Activated naive CD4-positive, alpha-beta T cell treated with anti-CD3 and anti-CD28 coated beads, Interleukin-2, amount 50 U/mL, for 16 hours (primary cell): ENCODE results near the gene TAF11L6.
"Not testable (repeated sequence)": the region's sequence is repeated elsewhere in the genome, so short reads cannot be mapped to it uniquely, and the experiment has no call there.

ENCODE experiments used
- DNase-seq: peaks from one replicate; pipeline ENCODE4 v3.0.0-alpha.2; 2020

TAF11L6 gene

GRCh38 chr5:17528369-17528768, at the start of gene TAF11L6:
Gene TAF11L6, plus strand, starts transcription at chr5:17528669.
- not testable (repeated sequence) for DNase-seq

GRCh38 chr5:17481378-17481777, 47.1 kb upstream of the TAF11L6 start:
- no peak for DNase-seq

- no peak for DNase-seq
These were observed 45.7 kb upstream of the TAF11L6 start for GRCh38 chr5:17482790-17483189.

GRCh38 chr5:17486464-17487173, 41.9 kb upstream of the TAF11L6 start:
- not testable (repeated sequence) for DNase-seq

- DNase-seq, result no peak
These were observed 41.3 kb upstream of the TAF11L6 start for GRCh38 chr5:17487174-17487512.

- not testable (repeated sequence) for DNase-seq
These were observed 37.2 kb upstream of the TAF11L6 start for GRCh38 chr5:17491257-17491656.

GRCh38 chr5:17492770-17493169, 35.7 kb upstream of the TAF11L6 start:
- DNase-seq, result no peak

GRCh38 chr5:17497446-17497845, 31.0 kb upstream of the TAF11L6 start:
- no peak for DNase-seq

GRCh38 chr5:17497931-17498330, 30.5 kb upstream of the TAF11L6 start, which contains the start of gene TAF11L2:
Gene TAF11L2, plus strand, starts transcription at chr5:17498231.
- not testable (repeated sequence) for DNase-seq

- no peak for DNase-seq
These were observed 16.6 kb upstream of the TAF11L6 start for GRCh38 chr5:17511775-17512325.

- not testable (repeated sequence) for DNase-seq
These were observed 10.9 kb upstream of the TAF11L6 start for GRCh38 chr5:17517526-17517925.

GRCh38 chr5:17518067-17518466, 10.4 kb upstream of the TAF11L6 start, which contains the start of gene TAF11L3:
Gene TAF11L3, plus strand, starts transcription at chr5:17518367.
- DNase-seq, result not testable (repeated sequence)

- DNase-seq, result not testable (repeated sequence)
These were observed 9.0 kb upstream of the TAF11L6 start for GRCh38 chr5:17519508-17519907.

GRCh38 chr5:17521501-17521900, 7.0 kb upstream of the TAF11L6 start, which contains the start of gene TAF11L4:
Gene TAF11L4, plus strand, starts transcription at chr5:17521801.
- not testable (repeated sequence) for DNase-seq

GRCh38 chr5:17524935-17525334, 3.5 kb upstream of the TAF11L6 start, which contains the start of gene TAF11L5:
Gene TAF11L5, plus strand, starts transcription at chr5:17525235.
- not testable (repeated sequence) for DNase-seq

GRCh38 chr5:17526504-17526903, 2.0 kb upstream of the TAF11L6 start:
- DNase-seq, result not testable (repeated sequence)
